Parathyroid adenoma (tissue), 2 donors: ENCODE results near the gene ITPR2.

ENCODE experiments used
- H2AFZ ChIP-seq: fragments of 300-600 bp; sonication (generic); one replicate; pipeline ENCODE4 v1.7.0; 2017; ENCODE audit warnings: antibody characterized with exemption, mild to moderate bottlenecking
- H3K27ac ChIP-seq: fragments of 300-600 bp; sonication (generic); one replicate; pipeline ENCODE4 v1.7.0; 2017
- H3K27me3 ChIP-seq: fragments of 300-600 bp; sonication (generic); one replicate; pipeline ENCODE4 v1.7.0; 2017; ENCODE audit warnings: low read length; ENCODE audit not compliant: control insufficient read depth, insufficient read depth
- H3K36me3 ChIP-seq: fragments of 300-600 bp; sonication (generic); one replicate; pipeline ENCODE4 v1.7.0; 2017; ENCODE audit warnings: low read length; ENCODE audit not compliant: control insufficient read depth, insufficient read depth
- H3K4me1 ChIP-seq: fragments of 300-600 bp; sonication (generic); one replicate; pipeline ENCODE4 v1.7.0; 2017; ENCODE audit warnings: control low read depth
- H3K4me2 ChIP-seq: fragments of 300-600 bp; sonication (generic); one replicate; pipeline ENCODE4 v1.7.0; 2017; ENCODE audit warnings: low read length
- H3K4me3 ChIP-seq: fragments of 300-600 bp; sonication (generic); one replicate; pipeline ENCODE4 v1.7.0; 2017; ENCODE audit warnings: low read depth, low read length
- H3K79me2 ChIP-seq: fragments of 300-600 bp; sonication (generic); one replicate; pipeline ENCODE4 v1.7.0; 2017; ENCODE audit warnings: control low read depth
- H3K9ac ChIP-seq: fragments of 300-600 bp; sonication (generic); one replicate; pipeline ENCODE4 v1.7.0; 2017; ENCODE audit warnings: mild to moderate bottlenecking
- H3K9me3 ChIP-seq: fragments of 300-600 bp; sonication (generic); one replicate; pipeline ENCODE4 v1.7.0; 2017; ENCODE audit warnings: low read length; ENCODE audit not compliant: control insufficient read depth
- TF ChIP-seq, protein P1 (sequence below): fragments of 300-600 bp; sonication (generic); IDR thresholded peaks from one replicate; pipeline ENCODE4 v1.7.0; 2017; ENCODE audit warnings: antibody characterized with exemption, mild to moderate bottlenecking
- donor health status: primary hyperparathyroidism.

ITPR2 gene

DNA sequence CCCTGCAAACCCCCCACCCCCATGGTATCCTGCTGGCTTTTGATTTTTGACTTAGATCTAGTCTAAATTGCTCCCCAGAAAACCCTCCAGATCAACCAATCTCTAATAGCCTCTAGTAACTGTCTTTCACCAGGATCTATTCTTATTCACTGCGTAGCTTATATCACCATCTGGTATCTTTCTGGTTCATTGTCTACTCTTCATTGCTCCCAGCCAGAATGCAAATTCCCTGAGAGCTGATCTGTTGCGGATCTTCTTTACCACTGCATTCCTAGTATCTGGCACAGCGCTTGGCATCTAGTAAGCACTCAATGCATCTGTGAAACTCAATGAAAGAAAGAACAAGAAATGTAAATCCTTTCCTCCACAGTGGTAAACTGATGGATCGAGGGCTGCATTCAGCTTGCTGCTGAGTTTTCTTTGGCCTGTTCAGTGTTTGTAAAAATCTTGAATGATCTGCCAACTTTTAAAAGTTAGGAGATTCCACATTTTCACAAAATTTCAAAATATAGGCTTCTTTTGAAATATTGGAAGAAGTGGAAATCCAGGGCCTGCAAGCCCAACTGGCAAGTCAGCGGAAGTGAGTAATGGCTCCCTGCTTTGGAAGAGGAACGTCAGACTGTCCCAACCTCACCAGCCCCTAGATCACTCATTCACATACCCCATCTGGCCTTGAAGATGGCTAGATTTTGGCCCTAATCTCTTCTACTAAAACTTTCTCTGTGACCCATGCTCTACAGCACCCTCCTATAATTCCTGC lies 363.4 kb downstream of the ITPR2 start:
- Histone ChIP-seq H3K27me3 (no peaks in the 10 kb centered on the region), H2AFZ (no peak overlapping the region), H3K4me1 (peaks cover 5% of the 10 kb centered on the region), H3K9ac (no peak overlapping the region), H3K9me3 (no peaks in the 10 kb centered on the region), H3K4me2 (no peak overlapping the region), H3K79me2 (no peaks in the 10 kb centered on the region), H3K27ac (no peak overlapping the region), H3K36me3 (no peaks in the 10 kb centered on the region), H3K4me3 (no peak overlapping the region)
- TF ChIP-seq, protein P1, sequence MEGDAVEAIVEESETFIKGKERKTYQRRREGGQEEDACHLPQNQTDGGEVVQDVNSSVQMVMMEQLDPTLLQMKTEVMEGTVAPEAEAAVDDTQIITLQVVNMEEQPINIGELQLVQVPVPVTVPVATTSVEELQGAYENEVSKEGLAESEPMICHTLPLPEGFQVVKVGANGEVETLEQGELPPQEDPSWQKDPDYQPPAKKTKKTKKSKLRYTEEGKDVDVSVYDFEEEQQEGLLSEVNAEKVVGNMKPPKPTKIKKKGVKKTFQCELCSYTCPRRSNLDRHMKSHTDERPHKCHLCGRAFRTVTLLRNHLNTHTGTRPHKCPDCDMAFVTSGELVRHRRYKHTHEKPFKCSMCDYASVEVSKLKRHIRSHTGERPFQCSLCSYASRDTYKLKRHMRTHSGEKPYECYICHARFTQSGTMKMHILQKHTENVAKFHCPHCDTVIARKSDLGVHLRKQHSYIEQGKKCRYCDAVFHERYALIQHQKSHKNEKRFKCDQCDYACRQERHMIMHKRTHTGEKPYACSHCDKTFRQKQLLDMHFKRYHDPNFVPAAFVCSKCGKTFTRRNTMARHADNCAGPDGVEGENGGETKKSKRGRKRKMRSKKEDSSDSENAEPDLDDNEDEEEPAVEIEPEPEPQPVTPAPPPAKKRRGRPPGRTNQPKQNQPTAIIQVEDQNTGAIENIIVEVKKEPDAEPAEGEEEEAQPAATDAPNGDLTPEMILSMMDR, result no peak

DNA sequence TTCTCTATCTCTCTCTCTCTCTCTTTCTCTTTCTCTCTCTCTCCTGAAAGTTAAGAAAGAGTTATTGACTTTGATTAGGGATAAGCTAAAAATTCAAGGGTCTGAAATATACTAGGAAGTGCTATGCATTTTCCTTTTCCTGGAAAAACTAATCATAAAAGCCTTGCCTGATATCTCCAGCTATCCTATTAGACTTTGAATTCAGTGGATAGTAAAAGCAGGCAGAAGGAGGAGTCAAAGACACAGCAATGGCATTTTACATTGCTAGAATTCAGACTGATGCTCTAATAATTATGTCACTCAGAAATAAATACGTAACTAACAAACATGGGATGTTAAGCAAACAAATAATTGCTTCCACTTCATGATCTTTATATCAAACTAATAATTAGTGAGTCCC lies 365.6 kb downstream of the ITPR2 start:
- H3K4me2 ChIP-seq, result no peak overlapping the region
- no peaks in the 10 kb centered on the region for H3K27me3 ChIP-seq

GRCh38 chr12:26466726-26467125 lies 366.3 kb downstream of the ITPR2 start:
- Histone ChIP-seq H3K9ac (no peak overlapping the region), H3K4me3 (no peak overlapping the region), H2AFZ (no peak overlapping the region), H3K9me3 (no peaks in the 10 kb centered on the region), H3K79me2 (no peaks in the 10 kb centered on the region), H3K4me1 (peaks cover 5% of the 10 kb centered on the region), H3K36me3 (no peaks in the 10 kb centered on the region), H3K27ac (no peak overlapping the region), H3K4me2 (no peak overlapping the region), H3K27me3 (no peaks in the 10 kb centered on the region)
- TF ChIP-seq, protein P1, result no peak

More for the DNA sequence above, 365.6 kb downstream of the ITPR2 start:
- Histone ChIP-seq H3K4me3 (no peak overlapping the region), H3K36me3 (no peaks in the 10 kb centered on the region), H3K9me3 (no peaks in the 10 kb centered on the region), H3K9ac (no peak overlapping the region), H2AFZ (no peak overlapping the region), H3K79me2 (no peaks in the 10 kb centered on the region), H3K4me1 (peaks cover 5% of the 10 kb centered on the region), H3K27ac (no peak overlapping the region)
- TF ChIP-seq, protein P1, result no peak

DNA sequence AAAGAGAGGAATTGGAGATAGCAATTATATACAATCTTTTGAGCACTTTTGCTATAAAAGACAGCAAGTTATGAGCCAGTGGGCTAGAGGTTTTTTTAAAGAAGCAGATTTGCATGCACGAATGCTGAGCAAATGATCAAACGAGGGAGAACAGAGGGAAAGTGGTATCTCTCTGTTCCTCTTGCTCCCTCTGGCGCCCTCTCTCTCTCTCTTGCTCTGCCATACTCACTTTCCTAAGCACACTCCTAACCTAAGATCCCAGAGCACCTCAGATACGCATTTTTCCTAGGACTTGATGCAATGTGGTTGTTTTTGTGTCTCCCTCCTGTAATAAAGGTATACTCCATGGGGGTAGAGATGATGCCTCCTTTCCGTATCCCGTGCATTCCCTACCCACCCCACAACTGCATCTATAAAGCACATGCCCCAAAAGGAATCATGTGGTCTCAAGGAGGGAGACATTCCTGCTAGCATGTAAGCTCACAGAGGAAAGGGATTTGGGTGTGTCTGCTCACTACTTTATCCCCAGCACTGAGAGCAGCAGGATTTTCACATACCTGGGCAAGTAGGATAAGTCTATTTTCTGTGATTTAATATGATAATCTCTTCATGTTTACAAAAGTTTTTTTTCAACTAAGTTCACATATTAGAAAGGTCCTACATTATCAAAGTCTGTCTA lies 367.4 kb downstream of the ITPR2 start:
- Histone ChIP-seq H3K27me3 (no peaks in the 10 kb centered on the region), H3K9me3 (no peaks in the 10 kb centered on the region), H2AFZ (no peak overlapping the region), H3K36me3 (no peaks in the 10 kb centered on the region), H3K79me2 (no peaks in the 10 kb centered on the region), H3K9ac (no peak overlapping the region), H3K4me1 (peaks cover 5% of the 10 kb centered on the region), H3K4me2 (no peak overlapping the region), H3K27ac (no peak overlapping the region), H3K4me3 (no peak overlapping the region)
- TF ChIP-seq, protein P1, result no peak
